Measurements from ENCODE around the gene C5AR2. TPM values are rescaled to one million over a fixed set of nuclear protein-coding genes. Genes with fewer than 3 reads are reported as not detected.

C5AR2 gene
- total RNA-seq, 1 donor from 2014 or later, result 0.08 TPM

DNA sequence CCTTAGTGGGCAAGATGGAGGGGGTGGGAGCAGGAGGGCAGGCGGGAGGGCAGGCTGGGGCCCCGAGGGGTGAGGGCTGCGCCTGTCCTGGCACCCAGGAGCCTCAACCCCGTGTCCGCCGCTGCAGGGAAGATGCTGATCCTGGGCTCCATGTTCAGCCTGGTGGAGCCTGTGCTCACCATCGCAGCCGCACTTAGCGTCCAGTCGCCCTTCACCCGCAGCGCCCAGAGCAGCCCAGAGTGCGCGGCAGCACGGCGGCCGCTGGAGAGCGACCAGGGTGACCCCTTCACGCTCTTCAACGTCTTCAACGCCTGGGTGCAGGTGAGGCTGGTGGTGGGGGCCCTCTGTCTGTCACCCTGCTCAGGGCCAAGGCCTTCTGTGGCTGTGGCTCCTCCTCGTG, 40.6 kb downstream of the C5AR2 start:
- TF ChIP-seq, protein P1, sequence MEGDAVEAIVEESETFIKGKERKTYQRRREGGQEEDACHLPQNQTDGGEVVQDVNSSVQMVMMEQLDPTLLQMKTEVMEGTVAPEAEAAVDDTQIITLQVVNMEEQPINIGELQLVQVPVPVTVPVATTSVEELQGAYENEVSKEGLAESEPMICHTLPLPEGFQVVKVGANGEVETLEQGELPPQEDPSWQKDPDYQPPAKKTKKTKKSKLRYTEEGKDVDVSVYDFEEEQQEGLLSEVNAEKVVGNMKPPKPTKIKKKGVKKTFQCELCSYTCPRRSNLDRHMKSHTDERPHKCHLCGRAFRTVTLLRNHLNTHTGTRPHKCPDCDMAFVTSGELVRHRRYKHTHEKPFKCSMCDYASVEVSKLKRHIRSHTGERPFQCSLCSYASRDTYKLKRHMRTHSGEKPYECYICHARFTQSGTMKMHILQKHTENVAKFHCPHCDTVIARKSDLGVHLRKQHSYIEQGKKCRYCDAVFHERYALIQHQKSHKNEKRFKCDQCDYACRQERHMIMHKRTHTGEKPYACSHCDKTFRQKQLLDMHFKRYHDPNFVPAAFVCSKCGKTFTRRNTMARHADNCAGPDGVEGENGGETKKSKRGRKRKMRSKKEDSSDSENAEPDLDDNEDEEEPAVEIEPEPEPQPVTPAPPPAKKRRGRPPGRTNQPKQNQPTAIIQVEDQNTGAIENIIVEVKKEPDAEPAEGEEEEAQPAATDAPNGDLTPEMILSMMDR (IDR thresholded peaks at IDR 0.05), result no peak
- Mint-ChIP-seq H3K4me3 (ENCODE audit: unreplicated experiment) (no peak overlapping the region), H3K4me1 (ENCODE audit: unreplicated experiment) (peaks cover 13% of the 10 kb centered on the region), H3K27me3 (ENCODE audit: unreplicated experiment) (no peaks in the 10 kb centered on the region), H3K9me3 (ENCODE audit: unreplicated experiment) (no peaks in the 10 kb centered on the region), H3K27ac (ENCODE audit: unreplicated experiment) (no peak overlapping the region), H3K36me3 (ENCODE audit: unreplicated experiment) (peaks cover 19% of the 10 kb centered on the region)
- DNase-seq (ENCODE audit: extremely low spot score, unreplicated experiment), result no peak

DNA sequence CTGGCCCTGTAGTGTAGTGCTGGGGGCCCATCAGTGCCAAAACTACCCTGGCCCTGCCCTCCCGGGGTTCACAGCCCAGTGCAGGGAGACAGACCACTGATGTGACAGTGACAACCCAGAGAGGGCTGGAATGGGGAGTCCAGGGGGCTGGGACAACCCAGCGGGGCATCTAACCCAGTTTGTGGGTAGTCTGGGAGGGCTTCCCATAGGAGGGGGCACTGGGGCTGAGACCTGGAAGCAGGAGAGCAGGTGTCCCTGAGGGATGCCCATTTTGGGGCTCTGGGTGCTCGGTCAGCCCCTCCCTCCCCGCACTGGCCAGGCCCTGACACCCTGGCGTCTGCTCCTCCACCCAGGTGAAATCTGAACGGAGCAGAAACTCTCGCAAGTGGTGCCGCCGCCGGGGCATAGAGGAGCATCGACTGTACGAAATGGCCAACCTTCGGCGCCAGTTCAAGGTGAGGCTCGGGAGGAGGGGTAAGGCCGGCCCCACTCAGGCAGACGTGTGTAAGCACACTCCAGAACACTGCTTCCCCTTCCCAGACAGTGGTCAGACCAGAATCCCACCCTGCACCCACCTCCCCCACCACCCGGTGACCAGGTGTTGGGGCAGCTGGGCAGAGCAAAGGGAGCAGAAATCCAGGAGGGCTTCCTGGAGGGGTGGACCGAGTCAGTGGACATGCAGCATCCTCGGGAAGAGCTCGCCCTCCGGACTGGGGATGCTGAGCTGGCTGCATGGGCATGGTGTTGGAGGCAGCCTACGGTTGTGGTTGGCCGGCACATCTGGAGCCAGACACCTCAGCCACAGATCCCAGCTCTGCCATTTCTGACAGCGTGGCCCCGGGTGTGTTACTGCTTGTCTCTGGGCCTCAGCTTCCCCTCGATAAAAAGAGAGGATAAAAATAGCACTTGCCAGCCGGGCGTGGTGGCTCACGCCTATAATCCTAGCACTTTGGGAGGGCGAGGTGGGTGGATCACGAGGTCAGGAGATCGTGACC, 41.6 kb downstream of the C5AR2 start:
- H3K36me3 Mint-ChIP-seq (ENCODE audit: unreplicated experiment), result peaks cover 19% of the 10 kb centered on the region

DNA sequence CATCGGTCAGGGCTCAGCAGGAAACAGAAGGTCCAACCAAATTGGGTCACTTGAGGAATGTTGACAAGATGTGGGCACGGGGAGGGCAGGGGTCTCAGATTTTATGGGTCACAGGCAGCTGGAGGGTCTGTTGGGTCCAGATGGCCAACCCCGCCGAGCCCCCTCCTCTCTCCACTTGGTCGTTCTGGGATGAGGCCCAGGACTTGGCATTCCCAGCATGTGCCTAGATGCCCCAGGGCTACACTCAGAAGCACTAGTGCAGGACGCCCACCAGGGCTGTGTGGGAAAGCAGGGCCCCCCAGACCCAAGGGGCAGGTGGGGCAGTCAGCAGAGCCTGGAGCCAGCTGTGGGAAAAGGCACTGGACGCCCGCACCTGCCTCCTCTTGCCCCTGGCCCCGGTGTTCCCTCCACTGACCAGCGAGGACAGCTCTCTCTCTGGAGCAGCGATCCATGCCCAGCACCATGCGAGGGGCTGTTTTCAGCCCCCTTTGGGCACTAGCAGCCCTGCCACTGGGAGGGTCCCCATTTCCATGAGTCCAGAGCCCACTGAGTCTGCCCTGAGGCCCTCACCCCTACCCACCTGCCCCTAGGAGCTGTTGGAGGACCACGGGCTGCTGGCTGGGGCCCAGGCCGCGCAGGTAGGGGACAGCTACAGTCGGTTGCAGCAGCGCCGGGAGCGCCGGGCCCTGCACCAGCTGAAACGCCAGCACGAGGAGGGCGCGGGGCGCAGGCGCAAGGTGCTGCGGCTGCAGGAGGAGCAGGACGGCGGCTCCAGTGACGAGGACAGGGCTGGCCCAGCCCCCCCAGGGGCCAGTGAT, 43.1 kb downstream of the C5AR2 start:
- peaks cover 18% of the 10 kb centered on the region for H3K36me3 Mint-ChIP-seq (ENCODE audit: unreplicated experiment)
- H3K4me3 Mint-ChIP-seq (ENCODE audit: unreplicated experiment), result no peak overlapping the region
- TF ChIP-seq, protein P1 (IDR thresholded peaks at IDR 0.05), result no peak
- H3K9me3 Mint-ChIP-seq (ENCODE audit: unreplicated experiment), result no peaks in the 10 kb centered on the region
- H3K27ac Mint-ChIP-seq (ENCODE audit: unreplicated experiment), result no peak overlapping the region
- no peaks in the 10 kb centered on the region for H3K27me3 Mint-ChIP-seq (ENCODE audit: unreplicated experiment)
- H3K4me1 Mint-ChIP-seq (ENCODE audit: unreplicated experiment), result peaks cover 5% of the 10 kb centered on the region
- no peak for DNase-seq (ENCODE audit: extremely low spot score, unreplicated experiment)

More for the DNA sequence above, 41.6 kb downstream of the C5AR2 start:
- no peak for DNase-seq (ENCODE audit: extremely low spot score, unreplicated experiment)
- Mint-ChIP-seq H3K4me1 (ENCODE audit: unreplicated experiment) (peaks cover 13% of the 10 kb centered on the region), H3K4me3 (ENCODE audit: unreplicated experiment) (no peak overlapping the region), H3K27ac (ENCODE audit: unreplicated experiment) (no peak overlapping the region), H3K27me3 (ENCODE audit: unreplicated experiment) (no peaks in the 10 kb centered on the region), H3K9me3 (ENCODE audit: unreplicated experiment) (no peaks in the 10 kb centered on the region)
- TF ChIP-seq, protein P1 (IDR thresholded peaks at IDR 0.05), result no peak

DNA sequence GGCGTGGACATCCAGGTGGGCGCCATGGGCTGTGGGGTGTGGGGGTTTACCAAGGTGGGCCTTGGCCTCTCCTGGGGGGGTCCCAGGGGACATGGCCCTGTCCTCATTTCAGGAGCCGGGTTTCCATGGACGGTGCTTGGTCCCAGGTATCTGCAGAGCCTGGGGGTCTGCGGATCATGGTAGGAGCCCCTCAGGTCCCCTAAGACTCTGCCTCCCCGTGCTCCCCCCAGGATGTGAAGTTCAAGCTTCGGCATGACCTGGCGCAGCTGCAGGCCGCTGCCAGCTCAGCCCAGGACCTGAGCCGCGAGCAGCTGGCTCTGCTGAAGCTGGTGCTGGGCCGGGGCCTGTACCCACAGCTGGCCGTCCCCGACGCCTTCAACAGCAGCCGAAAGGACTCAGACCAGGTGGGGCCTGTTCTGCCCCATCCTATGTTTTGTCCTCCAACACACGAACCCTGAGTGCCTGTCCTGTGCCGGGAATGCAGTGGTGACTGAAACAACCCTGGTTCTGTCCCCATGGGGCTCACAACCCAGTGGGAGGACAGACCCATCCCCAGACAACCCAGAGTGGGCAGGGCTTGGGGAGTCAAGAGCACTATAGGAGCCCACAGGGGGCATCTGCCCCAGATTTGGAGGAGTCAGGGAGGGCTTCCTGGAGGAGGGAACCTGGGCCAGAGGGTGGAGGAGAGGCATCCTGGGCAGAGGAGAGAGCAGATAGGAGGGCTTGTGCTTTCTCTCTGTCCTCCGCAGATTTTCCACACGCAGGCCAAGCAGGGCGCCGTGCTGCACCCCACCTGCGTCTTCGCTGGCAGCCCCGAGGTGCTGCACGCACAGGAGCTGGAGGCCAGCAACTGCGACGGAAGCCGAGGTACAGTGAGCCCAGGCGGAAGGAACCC, 44.0 kb downstream of the C5AR2 start:
- Mint-ChIP-seq H3K9me3 (ENCODE audit: unreplicated experiment) (no peaks in the 10 kb centered on the region), H3K4me3 (ENCODE audit: unreplicated experiment) (no peak overlapping the region), H3K27me3 (ENCODE audit: unreplicated experiment) (no peaks in the 10 kb centered on the region), H3K4me1 (ENCODE audit: unreplicated experiment) (peaks cover 1% of the 10 kb centered on the region), H3K27ac (ENCODE audit: unreplicated experiment) (no peak overlapping the region), H3K36me3 (ENCODE audit: unreplicated experiment) (peaks cover 19% of the 10 kb centered on the region)
- no peak for DNase-seq (ENCODE audit: extremely low spot score, unreplicated experiment)
- TF ChIP-seq, protein P1 (IDR thresholded peaks at IDR 0.05), result no peak

Measured in osteocyte (in vitro differentiated cells).